Measurements from ENCODE around the gene PITRM1.

DNA sequence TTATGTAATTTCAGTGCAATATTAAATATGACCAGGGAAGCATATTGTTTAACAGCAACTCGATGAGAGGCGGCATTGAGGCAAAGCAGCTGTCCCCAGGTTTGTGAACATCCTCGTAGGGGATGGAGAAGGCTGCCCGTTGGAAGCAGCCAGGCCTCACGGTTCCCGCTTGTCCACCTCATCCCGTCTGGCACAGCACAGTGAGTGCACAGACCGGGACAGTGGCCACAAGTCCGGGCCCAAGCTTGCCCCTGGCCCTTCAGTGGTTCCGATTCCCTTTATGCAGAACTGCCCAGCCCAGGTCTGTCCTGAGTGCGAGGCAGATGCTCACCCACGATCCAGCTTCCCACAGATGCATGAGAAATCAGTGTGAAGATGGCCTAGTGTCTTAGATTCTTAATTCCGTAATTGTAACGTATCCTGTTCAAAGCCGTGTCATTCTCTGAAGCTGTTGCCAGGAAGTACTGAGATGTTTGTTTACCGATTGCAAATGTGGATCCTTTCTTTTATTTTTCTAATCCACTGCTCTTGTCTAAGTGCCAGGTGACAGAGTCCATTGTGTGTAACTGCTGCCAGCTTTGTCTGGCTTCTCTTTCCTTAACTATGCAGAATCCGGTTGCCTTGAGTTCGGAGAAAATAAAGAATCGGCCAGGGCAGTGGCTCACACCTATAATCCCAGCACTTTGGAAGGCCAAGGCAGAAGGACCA, 69.7 kb downstream of the PITRM1 start:
- TF ChIP-seq, protein P1, sequence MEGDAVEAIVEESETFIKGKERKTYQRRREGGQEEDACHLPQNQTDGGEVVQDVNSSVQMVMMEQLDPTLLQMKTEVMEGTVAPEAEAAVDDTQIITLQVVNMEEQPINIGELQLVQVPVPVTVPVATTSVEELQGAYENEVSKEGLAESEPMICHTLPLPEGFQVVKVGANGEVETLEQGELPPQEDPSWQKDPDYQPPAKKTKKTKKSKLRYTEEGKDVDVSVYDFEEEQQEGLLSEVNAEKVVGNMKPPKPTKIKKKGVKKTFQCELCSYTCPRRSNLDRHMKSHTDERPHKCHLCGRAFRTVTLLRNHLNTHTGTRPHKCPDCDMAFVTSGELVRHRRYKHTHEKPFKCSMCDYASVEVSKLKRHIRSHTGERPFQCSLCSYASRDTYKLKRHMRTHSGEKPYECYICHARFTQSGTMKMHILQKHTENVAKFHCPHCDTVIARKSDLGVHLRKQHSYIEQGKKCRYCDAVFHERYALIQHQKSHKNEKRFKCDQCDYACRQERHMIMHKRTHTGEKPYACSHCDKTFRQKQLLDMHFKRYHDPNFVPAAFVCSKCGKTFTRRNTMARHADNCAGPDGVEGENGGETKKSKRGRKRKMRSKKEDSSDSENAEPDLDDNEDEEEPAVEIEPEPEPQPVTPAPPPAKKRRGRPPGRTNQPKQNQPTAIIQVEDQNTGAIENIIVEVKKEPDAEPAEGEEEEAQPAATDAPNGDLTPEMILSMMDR (IDR thresholded peaks at IDR 0.05; ENCODE audit: low read length) = no peak
- no peak for TF ChIP-seq EZH2 (IDR thresholded peaks at IDR 0.05; ENCODE audit: borderline replicate concordance, low read length)
